HCT116 (cell line): ENCODE results near the gene SNX13. TPM values are rescaled to one million over a fixed set of nuclear protein-coding genes. Genes with fewer than 3 reads are reported as not detected.

Experiments
- ATAC-seq: fragments of 200-7000 bp; cut with Tn5 transposase; 2 replicates; pipeline ENCODE4 v1.9.1; 2020; ENCODE audit warnings: mild to moderate bottlenecking, moderate library complexity
- BruUV-seq: library from RNA; stranded (reverse); fragments of 400-500 nt; replicated peaks from 2 replicates; lab custom pipeline; 2021; lab: Mats Ljungman, UMichigan
- CTCF ChIA-PET: fragments of 300-600 bp; sonication (Branson Sonifier 250); formaldehyde crosslinking; loops from one replicate; lab custom pipeline; 2021; ENCODE audit warnings: antibody characterized with exemption; lab: Charles Lee
- POLR2A ChIA-PET: fragments of 300-600, 350-600 bp; sonication (Branson Sonifier 250); formaldehyde crosslinking; loops from one replicate; lab custom pipeline; 2021; ENCODE audit warnings: antibody characterized with exemption; lab: Charles Lee
- RAD21 ChIA-PET, 2 experiments: fragments of 300-600 bp; sonication (Branson Sonifier 250); formaldehyde crosslinking; loops; one replicate each; lab custom pipeline; 2023; ENCODE audit warnings: low total read pairs in 2 of 2; ENCODE audit not compliant: uncharacterized antibody in 2 of 2, unreplicated experiment in 2 of 2, low non-redundant PET in 1 of 2; lab: Charles Lee
- DNase-seq: peaks from one replicate; pipeline ENCODE4 v3.0.0-alpha.2; 2010; ENCODE audit warnings: low read depth, low spot score
- H2AFZ ChIP-seq: fragments of 200-600 bp; shearing (Covaris generic), sonication (generic); 2 replicates; pipeline ENCODE4 v1.6.1; 2017; ENCODE audit warnings: low read depth, mixed run types, mixed read lengths, antibody characterized with exemption, low read length; ENCODE audit not compliant: poor library complexity, severe bottlenecking
- H3K27ac ChIP-seq: 2 replicates; pipeline ENCODE4 v1.5.1; 2012; ENCODE audit warnings: low read depth, low read length
- H3K27me3 ChIP-seq: fragments of 200-600 bp; sonication (generic); 2 replicates; pipeline ENCODE4 v1.6.1; 2016; ENCODE audit warnings: mixed run types, low read length, mixed read lengths; ENCODE audit not compliant: insufficient read depth
- H3K36me3 ChIP-seq, 2 experiments: fragments of 200-500 bp in 1 of 2; fragments of 200-600 bp in 1 of 2; sonication (Bioruptor generic) in 1 of 2; sonication (generic) in 1 of 2; 2 replicates each; pipeline versions ENCODE4 v1.5.1 to v1.6.1; 2014 to 2016; ENCODE audit warnings: low read length in 2 of 2, inconsistent platforms in 1 of 2, mixed read lengths in 1 of 2, mixed run types in 1 of 2; ENCODE audit not compliant: insufficient read depth in 2 of 2, control insufficient read depth in 1 of 2
- H3K4me1 ChIP-seq, 2 experiments: fragments of 200-600 bp in 1 of 2; sonication (generic) in 1 of 2; 2 replicates each; pipeline versions ENCODE4 v1.5.1 to v1.6.1; 2012 to 2017; ENCODE audit warnings: low read length in 2 of 2, inconsistent platforms in 1 of 2, mild to moderate bottlenecking in 1 of 2, mixed read lengths in 1 of 2, mixed run types in 1 of 2, moderate library complexity in 1 of 2; ENCODE audit not compliant: insufficient read depth in 2 of 2, control insufficient read depth in 1 of 2
- H3K4me2 ChIP-seq: fragments of 200-600 bp; sonication (generic); 2 replicates; pipeline ENCODE4 v1.6.1; 2017; ENCODE audit warnings: mixed run types, low read length, mixed read lengths
- H3K4me3 ChIP-seq, 2 experiments: fragments of 200-600 bp in 1 of 2; sonication (generic) in 1 of 2; replicated peaks in 1 of 2; 2 replicates each; pipeline ENCODE4 v1.5.1; 2011 to 2016; ENCODE audit warnings: low read length in 2 of 2, control low read depth in 1 of 2, low read depth in 1 of 2, mild to moderate bottlenecking in 1 of 2, mixed read lengths in 1 of 2, mixed run types in 1 of 2
- H3K79me2 ChIP-seq: fragments of 200-600 bp; sonication (generic); 2 replicates; pipeline ENCODE4 v1.6.1; 2017; ENCODE audit warnings: mild to moderate bottlenecking, mixed run types, low read length, moderate library complexity, mixed read lengths; ENCODE audit not compliant: insufficient read depth
- H3K9ac ChIP-seq: fragments of 200-600 bp; sonication (generic); 2 replicates; pipeline ENCODE4 v1.6.1; 2016; ENCODE audit warnings: low read length, mixed read lengths
- H3K9me2 ChIP-seq: fragments of 200-600 bp; sonication (generic), shearing (Covaris generic); 2 replicates; pipeline ENCODE4 v1.6.1; 2017; ENCODE audit warnings: mixed run types, mild to moderate bottlenecking, moderate library complexity; ENCODE audit not compliant: insufficient read depth
- H3K9me3 ChIP-seq, 2 experiments: fragments of 200-500 bp in 1 of 2; fragments of 200-600 bp in 1 of 2; sonication (Bioruptor generic) in 1 of 2; sonication (generic) in 1 of 2; 2 replicates each; pipeline ENCODE4 v1.6.1; 2014 to 2017; ENCODE audit warnings: low read length in 2 of 2, mixed read lengths in 2 of 2, inconsistent platforms in 1 of 2, low read depth in 1 of 2, mild to moderate bottlenecking in 1 of 2, mixed run types in 1 of 2, moderate library complexity in 1 of 2; ENCODE audit not compliant: control insufficient read depth in 1 of 2, insufficient read depth in 1 of 2
- H4K20me1 ChIP-seq: fragments of 200-600 bp; sonication (generic), shearing (Covaris generic); 2 replicates; pipeline ENCODE4 v1.6.1; 2017; ENCODE audit warnings: mixed run types, mild to moderate bottlenecking, moderate library complexity; ENCODE audit not compliant: insufficient read depth
- ATF3 ChIP-seq: IDR thresholded peaks from 2 replicates; pipeline ENCODE4 v1.6.1; 2012
- CBX3 ChIP-seq: IDR thresholded peaks from 2 replicates; pipeline ENCODE4 v1.6.1; 2012; ENCODE audit warnings: low read depth
- CEBPB ChIP-seq: IDR thresholded peaks from 2 replicates; pipeline ENCODE4 v1.6.1; 2012; ENCODE audit warnings: low read depth
- EGR1 ChIP-seq: IDR thresholded peaks from 2 replicates; pipeline ENCODE4 v1.6.1; 2012; ENCODE audit warnings: low read depth
- ELF1 ChIP-seq: IDR thresholded peaks from 2 replicates; pipeline ENCODE4 v1.6.1; 2012; ENCODE audit warnings: low read depth, borderline replicate concordance
- EZH2 ChIP-seq: fragments of 200-600 bp; sonication (generic); IDR thresholded peaks from 2 replicates; pipeline ENCODE4 v1.6.1; 2017; ENCODE audit warnings: antibody characterized with exemption, mixed run types
- EZH2phosphoT487 ChIP-seq: fragments of 200-600 bp; IDR thresholded peaks from 2 replicates; pipeline ENCODE4 v1.6.1; 2018; ENCODE audit warnings: antibody characterized with exemption, borderline replicate concordance
- FOSL1 ChIP-seq: IDR thresholded peaks from 2 replicates; pipeline ENCODE4 v1.6.1; 2012; ENCODE audit warnings: low read depth
- JUND ChIP-seq: IDR thresholded peaks from 2 replicates; pipeline ENCODE4 v1.6.1; 2012
- MAX ChIP-seq: IDR thresholded peaks from 2 replicates; pipeline ENCODE4 v1.6.1; 2012
- POLR2A ChIP-seq: IDR thresholded peaks from 2 replicates; pipeline ENCODE4 v1.7.0; 2011; ENCODE audit warnings: borderline replicate concordance; ENCODE audit not compliant: insufficient read depth, insufficient read length; ENCODE audit errors: extremely low read depth
- REST ChIP-seq: IDR thresholded peaks from 2 replicates; pipeline ENCODE4 v1.6.1; 2012; ENCODE audit warnings: low read depth
- SIN3A ChIP-seq: IDR thresholded peaks from 2 replicates; pipeline ENCODE4 v1.6.1; 2012; ENCODE audit warnings: low read depth
- TCF7L2 ChIP-seq: IDR thresholded peaks from 2 replicates; pipeline ENCODE4 v1.7.0; 2011; ENCODE audit warnings: borderline replicate concordance, inconsistent platforms; ENCODE audit not compliant: insufficient read depth, insufficient read length; ENCODE audit errors: extremely low read depth
- YY1 ChIP-seq: IDR thresholded peaks from 2 replicates; pipeline ENCODE4 v1.6.1; 2011; ENCODE audit warnings: low read length, low read depth, moderate library complexity, mild to moderate bottlenecking; ENCODE audit not compliant: insufficient replicate concordance; ENCODE audit errors: extremely low read depth
- ZFX ChIP-seq: fragments of 450-650 bp; IDR thresholded peaks from 2 replicates; pipeline ENCODE4 v1.6.1; 2017
- ZNF274 ChIP-seq: fragments of 200-500 bp; sonication (Bioruptor generic); IDR thresholded peaks from 2 replicates; pipeline ENCODE4 v1.6.1; 2014; ENCODE audit warnings: mild to moderate bottlenecking, low read depth, low read length, inconsistent platforms
- intact Hi-C: fragments of 100-400 bp; cut with micrococcal nuclease; formaldehyde crosslinking; loops from 2 replicates; pipeline ENCODE4 v1.10.0; 2022
- total RNA-seq: library from RNA; stranded (reverse); gene quantifications from one replicate; pipeline ENCODE4 v1.2.1, GENCODE V29; 2021; ENCODE audit not compliant: unreplicated experiment
- TF ChIP-seq, protein P1 (sequence below): IDR thresholded peaks from 2 replicates; pipeline ENCODE4 v1.6.1; 2011; ENCODE audit warnings: mild to moderate bottlenecking, low read length, moderate library complexity; ENCODE audit not compliant: insufficient replicate concordance; ENCODE audit errors: extremely low read depth
- TF ChIP-seq, protein P2 (sequence below), 3 experiments: fragments of 200-600 bp in 1 of 3; sonication (generic) in 1 of 3; IDR thresholded peaks in 2 of 3; conservative IDR thresholded peaks in 1 of 3; 2 replicates each; pipeline ENCODE4 v1.5.1; 2012 to 2017; ENCODE audit warnings: low read depth in 2 of 3, low read length in 2 of 3, antibody characterized with exemption in 1 of 3, borderline replicate concordance in 1 of 3, control low read depth in 1 of 3, mild to moderate bottlenecking in 1 of 3, mixed read lengths in 1 of 3, mixed run types in 1 of 3, moderate library complexity in 1 of 3; ENCODE audit not compliant: insufficient read depth in 1 of 3

Gene SNX13
- total RNA-seq, 1 experiment from 2014 or later, result 33.4 TPM

GRCh38 chr7:17962652-17963051 lies 22.4 kb upstream of the SNX13 start:
- POLR2A ChIA-PET, result no interaction called here
- no peaks in the 10 kb centered on the region for H4K20me1 ChIP-seq
- intact Hi-C loops, result no loop called here
- DNase-seq (no peak), ATAC-seq (no peak)
- H3K9me3 ChIP-seq, result no peaks in the 10 kb centered on the region
- H2AFZ ChIP-seq, result no peak overlapping the region
- no peak for TF ChIP-seq ZNF274
- TF ChIP-seq CBX3, result no peak
- no peak for TF ChIP-seq EGR1
- TF ChIP-seq ELF1, result no peak
- no peak for TF ChIP-seq FOSL1
- no peak for TF ChIP-seq JUND
- TF ChIP-seq EZH2phosphoT487, result no peak
- TF ChIP-seq SIN3A, result no peak
- TF ChIP-seq CEBPB, result no peak
- no peak for TF ChIP-seq REST
- no peak for TF ChIP-seq YY1
- no peak for TF ChIP-seq ZFX
- no peak for TF ChIP-seq EZH2
- TF ChIP-seq POLR2A, result no peak
- TF ChIP-seq, protein P1, sequence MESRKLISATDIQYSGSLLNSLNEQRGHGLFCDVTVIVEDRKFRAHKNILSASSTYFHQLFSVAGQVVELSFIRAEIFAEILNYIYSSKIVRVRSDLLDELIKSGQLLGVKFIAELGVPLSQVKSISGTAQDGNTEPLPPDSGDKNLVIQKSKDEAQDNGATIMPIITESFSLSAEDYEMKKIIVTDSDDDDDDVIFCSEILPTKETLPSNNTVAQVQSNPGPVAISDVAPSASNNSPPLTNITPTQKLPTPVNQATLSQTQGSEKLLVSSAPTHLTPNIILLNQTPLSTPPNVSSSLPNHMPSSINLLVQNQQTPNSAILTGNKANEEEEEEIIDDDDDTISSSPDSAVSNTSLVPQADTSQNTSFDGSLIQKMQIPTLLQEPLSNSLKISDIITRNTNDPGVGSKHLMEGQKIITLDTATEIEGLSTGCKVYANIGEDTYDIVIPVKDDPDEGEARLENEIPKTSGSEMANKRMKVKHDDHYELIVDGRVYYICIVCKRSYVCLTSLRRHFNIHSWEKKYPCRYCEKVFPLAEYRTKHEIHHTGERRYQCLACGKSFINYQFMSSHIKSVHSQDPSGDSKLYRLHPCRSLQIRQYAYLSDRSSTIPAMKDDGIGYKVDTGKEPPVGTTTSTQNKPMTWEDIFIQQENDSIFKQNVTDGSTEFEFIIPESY, result no peak
- TF ChIP-seq, protein P2, sequence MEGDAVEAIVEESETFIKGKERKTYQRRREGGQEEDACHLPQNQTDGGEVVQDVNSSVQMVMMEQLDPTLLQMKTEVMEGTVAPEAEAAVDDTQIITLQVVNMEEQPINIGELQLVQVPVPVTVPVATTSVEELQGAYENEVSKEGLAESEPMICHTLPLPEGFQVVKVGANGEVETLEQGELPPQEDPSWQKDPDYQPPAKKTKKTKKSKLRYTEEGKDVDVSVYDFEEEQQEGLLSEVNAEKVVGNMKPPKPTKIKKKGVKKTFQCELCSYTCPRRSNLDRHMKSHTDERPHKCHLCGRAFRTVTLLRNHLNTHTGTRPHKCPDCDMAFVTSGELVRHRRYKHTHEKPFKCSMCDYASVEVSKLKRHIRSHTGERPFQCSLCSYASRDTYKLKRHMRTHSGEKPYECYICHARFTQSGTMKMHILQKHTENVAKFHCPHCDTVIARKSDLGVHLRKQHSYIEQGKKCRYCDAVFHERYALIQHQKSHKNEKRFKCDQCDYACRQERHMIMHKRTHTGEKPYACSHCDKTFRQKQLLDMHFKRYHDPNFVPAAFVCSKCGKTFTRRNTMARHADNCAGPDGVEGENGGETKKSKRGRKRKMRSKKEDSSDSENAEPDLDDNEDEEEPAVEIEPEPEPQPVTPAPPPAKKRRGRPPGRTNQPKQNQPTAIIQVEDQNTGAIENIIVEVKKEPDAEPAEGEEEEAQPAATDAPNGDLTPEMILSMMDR (IDR thresholded peaks at IDR 0.05 in 2 of 3, conservative IDR thresholded peaks at IDR 0.05 in 1 of 3; ENCODE audit: borderline replicate concordance in 1 of 3, insufficient read depth in 1 of 3, low read depth in 2 of 3, low read length in 2 of 3), result no peak
- TF ChIP-seq ATF3, result no peak
- no peak for TF ChIP-seq MAX
- TF ChIP-seq TCF7L2, result no peak
- RAD21 ChIA-PET, result no interaction called here
- CTCF ChIA-PET, result no interaction called here
- BruUV-seq, result no TSS peak
- H3K9me2 ChIP-seq, result no peaks in the 10 kb centered on the region
- no peak overlapping the region for H3K4me3 ChIP-seq
- H3K4me1 ChIP-seq, result no peaks in the 10 kb centered on the region
- H3K27ac ChIP-seq, result no peak overlapping the region
- no peaks in the 10 kb centered on the region for H3K79me2 ChIP-seq
- H3K9ac ChIP-seq, result no peak overlapping the region
- H3K4me2 ChIP-seq, result no peak overlapping the region
- no peaks in the 10 kb centered on the region for H3K27me3 ChIP-seq
- H3K36me3 ChIP-seq, result no peaks in the 10 kb centered on the region
